ENCODE measurements around the gene SPDEF. TPM values are rescaled to one million over a fixed set of nuclear protein-coding genes. Genes with fewer than 3 reads are reported as not detected.
A peak's percentile ranks its signal among the peaks of the same experiment; 100 is the strongest.

Gene SPDEF
- polyA plus RNA-seq, 3 donors: 0.09 to 0.23 TPM; not detected in 1

- DNase-seq: no peak
Observed at GRCh38 chr6:34583861-34584604, 27.9 kb upstream of the SPDEF start.

DNA sequence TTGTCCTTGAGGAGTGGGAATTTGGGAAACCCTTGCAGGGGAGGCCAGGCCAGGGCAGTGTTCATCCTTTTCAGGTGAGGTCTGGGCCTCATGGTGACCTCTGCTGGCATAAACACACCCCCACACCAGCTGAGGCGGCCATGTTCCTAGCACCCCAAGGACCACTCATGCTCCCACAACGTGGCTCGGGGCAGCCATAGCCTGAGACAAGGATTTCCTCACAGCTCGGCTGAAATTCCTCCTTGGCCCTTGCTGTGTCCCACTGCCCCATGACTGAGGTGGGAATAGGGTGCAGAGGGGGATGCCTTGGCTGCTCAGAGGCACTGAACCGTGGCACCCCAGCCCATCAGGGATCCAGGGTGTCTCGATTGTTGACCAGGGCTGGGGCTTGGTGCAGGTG, 27.3 kb upstream of the SPDEF start:
- no peak for DNase-seq

DNA sequence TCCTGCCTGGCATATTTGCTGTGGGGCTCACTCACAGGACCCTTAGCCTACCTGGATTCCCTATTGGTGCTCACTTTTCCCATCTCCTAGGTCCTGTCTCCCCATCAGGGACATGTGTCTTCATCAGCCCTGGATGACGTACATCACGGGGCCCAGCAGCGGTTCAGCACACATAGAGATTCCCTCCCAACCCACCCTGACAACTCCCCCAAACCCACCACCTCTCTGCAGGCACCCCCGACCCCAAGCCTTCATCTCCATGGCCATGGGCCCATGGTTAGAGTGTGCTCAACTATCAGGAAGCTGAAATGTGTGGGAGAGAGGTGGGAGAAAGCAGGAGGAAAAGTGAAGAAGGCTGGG, 25.4 kb upstream of the SPDEF start:
- no peak for DNase-seq

- peak; percentile 89 for DNase-seq
Observed at GRCh38 chr6:34580707-34581560, 24.8 kb upstream of the SPDEF start.

DNA sequence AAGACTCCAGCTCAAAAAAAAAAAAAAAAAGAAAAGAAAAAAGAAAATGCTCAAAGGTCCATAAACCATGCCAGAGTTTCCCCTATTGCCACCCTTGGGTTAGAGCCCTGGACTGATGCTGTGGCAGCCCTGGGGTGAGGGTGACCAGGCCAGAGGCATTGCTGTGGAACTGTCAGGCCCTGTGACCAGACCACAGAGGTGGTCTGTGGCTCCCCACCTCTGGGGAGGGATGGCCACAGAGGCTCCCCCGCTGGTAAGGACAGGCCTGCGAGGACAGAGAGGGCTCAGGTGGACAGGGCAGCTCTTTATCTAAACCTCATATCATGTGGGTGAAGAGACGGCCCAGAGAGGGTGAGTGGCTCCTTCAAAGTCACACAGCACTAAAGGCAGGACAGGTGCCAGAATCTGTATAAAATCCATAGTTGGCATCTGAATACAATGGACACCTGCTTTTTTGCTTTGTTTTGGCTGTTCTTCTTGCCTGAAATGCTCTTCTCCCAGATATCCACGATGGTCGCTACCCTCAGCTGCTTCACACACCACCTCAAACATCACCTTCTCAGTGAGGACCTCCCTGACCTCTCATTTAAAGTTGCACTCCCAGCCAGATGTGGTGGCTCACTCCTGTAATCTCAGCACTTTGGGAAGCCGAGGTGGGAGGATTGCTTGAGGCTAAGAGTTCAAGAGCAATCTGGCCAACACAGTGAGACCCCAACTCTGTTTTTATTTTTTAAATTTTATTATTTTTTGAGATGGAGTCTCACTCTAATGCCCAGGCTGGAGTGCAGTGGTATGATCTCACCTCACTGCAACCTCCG, 22.5 kb upstream of the SPDEF start:
- no peak for DNase-seq

DNA sequence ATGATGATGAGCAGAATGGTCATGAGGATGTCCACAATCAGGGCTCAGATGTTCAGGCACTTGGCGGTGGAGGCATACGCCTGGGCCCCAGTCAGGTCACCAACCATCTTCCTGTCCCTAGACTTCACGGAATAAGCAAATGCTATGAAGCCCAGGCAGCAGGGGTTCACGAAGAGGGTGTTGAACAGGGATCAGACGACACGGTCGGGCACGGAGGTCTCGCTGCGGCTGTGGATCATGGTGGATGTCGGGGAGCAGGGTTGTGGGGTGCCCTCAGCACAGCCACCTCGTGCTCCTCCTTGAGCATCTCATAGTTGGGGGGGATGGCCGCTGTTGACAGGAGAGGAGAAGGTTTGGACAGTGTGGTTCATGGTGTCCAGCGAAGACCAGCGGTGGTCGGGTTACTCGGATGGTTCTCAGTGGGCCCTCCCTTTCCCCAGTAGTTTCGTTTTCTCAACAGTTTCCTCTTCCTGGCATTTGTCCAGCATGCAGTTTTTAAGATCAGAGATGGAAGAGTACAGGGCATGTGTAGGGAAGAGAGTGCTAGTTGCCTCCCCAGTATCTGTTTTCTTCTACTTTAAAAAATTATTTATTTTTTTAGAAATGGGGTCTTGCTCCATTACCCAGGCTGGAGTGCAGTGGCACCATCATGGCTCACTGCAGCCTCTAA, 20.3 kb upstream of the SPDEF start:
- DNase-seq: no peak

DNA sequence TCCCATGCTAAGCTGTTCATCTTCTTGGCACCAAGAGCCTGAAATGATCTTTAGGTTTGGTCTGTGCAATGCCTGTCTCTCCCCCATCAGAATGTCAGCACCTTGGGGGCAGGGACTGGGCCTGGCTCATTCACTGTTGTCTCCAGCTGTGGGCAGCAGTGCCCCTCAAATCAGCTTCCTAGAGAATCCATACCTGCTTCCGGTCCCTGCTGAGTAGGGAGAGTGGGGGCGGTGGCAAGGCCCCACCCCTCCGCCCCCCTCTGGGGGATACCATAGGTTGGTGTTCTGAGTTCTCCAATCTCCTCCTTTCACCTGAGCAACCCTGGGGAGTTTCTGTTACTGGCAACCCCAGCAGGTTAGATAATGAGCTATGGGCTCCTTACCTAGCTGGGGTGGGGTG, 19.2 kb upstream of the SPDEF start:
- DNase-seq: no peak

- DNase-seq: no peak
Observed at GRCh38 chr6:34574647-34575293, 18.6 kb upstream of the SPDEF start.

DNA sequence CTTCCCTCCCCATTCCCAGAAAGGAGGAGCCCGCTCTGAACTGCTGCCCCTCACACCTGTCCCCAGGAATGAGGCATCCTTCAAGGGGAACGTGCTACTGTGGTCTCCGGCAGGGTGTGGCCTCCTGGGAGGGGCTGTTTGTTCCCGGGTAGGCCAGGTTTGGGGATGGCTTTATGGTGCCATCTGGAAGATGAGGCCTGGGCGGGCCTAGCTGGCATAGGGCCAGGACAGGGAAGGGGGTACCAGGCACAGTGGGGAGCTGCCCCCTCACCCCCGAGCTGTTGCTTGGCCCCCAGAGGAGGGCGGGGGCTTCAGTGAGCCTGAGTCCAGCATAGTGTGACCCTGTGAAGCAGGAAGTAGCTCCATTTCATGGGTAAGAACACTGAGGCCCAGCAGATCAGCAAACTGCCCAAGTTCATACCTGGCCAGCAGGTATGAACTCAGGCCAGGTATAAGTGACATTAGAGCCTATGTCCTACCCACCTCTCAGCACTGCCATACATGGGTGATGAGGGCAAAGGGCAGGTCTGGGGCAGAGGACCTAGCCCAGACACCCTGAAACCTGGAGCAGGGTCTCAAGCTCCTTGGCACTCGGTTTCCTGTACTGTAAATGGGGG, 17.5 kb upstream of the SPDEF start:
- no peak for DNase-seq

DNA sequence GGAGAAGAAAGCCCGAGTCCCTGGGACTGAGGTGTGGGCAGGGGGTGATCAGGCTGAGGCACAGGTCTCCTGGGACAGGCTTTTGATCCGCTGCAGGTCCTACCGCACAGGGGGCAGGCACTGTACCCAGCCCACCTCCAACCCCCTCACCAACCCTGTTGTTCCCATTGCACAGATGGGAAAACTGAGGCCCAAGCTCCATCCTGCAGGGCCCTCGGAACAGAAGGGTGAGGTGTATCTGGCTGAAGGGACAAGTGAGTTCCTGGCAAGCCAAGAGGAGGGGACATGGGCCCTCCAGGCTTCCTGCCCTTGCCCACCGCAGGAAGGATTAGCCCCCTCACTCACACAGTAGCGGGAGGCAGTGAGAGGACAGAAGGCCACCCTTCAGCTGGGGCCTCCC, 16.5 kb upstream of the SPDEF start:
- DNase-seq: no peak

DNA sequence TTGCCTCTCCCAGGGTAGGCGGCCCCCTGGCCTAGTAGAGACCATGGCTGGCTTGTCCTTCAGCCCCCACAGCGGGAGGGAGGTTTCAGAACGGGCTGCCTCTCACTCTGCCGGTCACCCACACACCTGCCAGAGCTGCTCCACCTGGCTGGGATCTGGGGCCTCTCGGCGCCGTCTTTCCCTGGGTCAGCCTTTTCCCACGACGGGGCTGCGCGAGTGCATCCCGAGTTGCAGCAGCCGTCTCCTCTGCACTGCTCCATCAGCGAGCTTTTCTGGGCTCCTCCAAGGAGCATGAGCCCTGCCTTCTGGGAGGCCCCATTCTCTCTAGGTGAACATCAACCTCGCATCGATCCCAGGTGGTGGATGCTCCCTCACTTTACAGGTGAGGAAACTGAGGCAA, 15.9 kb upstream of the SPDEF start:
- no peak for DNase-seq

DNA sequence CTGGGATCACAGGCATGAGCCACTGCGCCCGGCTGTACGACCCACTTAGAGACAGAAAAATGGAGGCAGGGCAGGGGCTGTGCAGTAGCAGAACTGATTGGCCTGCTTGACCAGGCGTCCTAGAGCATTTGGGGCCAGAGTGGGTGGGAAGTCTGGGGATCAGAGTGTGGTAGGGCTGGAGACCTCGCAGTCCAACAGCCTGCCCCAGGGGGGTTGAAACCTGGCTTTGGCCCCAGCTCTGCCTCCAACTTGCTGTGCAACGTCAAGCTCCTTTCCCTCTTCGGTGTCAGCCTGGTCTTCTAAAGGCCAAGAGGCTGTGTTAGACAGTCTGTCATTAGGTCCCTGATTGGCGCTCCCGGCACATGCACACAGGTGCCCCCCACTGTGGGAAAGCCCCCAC, 15.3 kb upstream of the SPDEF start:
- no peak for DNase-seq

DNA sequence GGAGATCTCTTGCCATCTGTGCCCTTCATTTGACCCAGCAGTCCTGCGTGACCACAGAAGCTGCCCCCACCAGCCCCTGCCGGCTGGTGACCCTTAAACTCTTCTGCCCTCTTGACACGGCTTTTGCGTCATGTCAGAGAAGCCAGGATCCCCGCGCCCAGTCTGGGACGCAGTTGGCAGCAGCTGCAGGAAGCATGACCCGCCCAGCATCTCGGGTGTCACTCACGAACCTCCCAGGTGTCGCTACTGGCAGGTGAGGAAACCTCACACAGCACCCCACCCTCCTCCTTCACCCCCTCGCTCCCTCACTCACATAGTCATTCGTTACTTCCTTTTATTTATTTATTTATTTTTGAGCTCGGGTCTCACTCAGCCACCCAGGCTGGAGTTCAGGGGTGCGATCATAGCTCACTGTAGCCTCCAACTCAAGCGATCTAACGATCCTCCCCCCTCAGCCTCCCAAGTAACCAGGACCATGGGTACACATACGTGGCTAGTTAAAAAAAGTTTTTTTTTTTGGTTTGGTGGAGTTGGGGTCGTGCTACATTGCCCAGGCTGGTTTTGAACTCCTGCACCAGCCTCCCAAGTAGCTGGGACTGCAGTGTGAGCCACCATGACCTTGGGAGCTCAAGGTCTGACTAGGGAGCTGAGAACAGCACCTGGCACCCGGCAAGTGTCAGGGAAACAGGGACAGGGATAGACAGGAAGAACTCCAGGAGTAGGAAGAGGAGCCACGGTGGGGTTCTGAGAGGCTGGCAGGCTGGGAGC, 14.1 kb upstream of the SPDEF start:
- DNase-seq: no peak

DNA sequence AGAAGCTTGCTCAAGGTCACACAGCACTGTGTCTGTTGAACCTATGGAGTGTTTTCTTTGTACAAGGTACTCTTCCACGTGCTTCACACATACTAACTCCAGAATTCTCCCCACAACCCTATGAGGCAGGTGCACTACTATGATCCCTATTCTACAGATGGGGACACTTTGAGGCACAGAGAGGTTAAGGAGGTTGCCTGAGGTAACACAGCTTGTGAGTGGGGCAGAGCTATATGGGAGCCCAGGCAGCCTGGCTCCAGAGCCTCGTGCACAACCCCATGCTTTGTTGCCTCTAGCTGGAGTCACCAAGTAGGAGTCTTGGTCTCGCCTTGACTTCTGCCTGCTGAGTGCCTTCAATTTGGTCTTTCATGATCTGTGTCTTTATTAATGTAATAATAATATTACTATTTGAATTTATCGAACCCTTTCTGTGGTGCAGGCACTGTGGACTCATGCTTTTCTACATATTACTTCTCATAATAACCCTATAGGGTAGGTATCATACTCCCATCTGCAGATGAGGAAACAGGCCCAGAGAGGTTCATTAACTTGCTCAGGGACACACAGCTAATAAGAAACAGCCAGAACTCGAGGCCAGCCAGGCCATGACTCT, 13.3 kb upstream of the SPDEF start:
- no peak for DNase-seq

GRCh38 chr6:34568341-34569201, 12.4 kb upstream of the SPDEF start:
- DNase-seq: no peak

DNA sequence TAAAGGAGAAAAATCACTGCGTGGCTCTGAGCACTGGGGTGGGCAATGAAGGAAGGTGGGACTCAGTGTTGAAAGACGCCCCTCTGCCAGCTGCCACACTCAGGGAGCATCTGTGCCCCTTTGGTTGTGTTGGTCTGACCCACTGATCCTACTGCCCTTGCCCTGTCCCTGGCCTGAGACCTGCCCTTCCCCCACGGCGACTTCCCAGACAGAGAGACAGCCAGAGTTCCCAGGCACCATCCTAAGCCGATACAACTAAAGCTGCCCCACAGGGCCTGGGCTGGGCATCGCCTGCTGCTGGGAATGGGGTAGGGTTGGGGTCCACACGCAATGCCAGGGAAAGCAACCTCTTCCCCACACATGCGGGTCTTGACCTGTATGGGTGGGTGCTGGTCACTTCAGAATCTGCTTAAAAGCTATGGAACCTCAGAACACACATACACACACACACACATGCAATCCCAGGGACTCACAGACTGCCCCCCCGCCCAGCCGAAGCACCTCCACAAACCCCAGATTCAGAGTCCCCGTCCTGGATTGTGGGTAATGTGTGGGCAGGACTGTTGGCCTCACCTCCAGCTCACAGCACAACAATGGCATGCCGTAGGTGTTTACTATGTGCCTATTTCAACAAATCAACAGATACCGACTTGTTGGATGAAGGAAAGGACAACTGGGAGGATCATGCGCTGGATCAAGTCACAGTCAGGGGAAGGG, 10.9 kb upstream of the SPDEF start:
- DNase-seq: no peak

- no peak for DNase-seq
Observed at GRCh38 chr6:34565722-34566137, 9.6 kb upstream of the SPDEF start.

- no peak for DNase-seq
Observed at GRCh38 chr6:34564181-34564580, 8.1 kb upstream of the SPDEF start.

Measured in renal pelvis (tissue), 4 donors.